H1 (cell line): ENCODE data around the gene KCNJ12. TPM values are rescaled to one million over a fixed set of nuclear protein-coding genes. Genes with fewer than 3 reads are reported as not detected.
"Not testable (repeated sequence)": the region's sequence is repeated elsewhere in the genome, so short reads cannot be mapped to it uniquely, and the experiment has no call there.

Experiments
- CTCF ChIA-PET: fragments of 300-600 bp; sonication (Branson Sonifier 250); formaldehyde crosslinking; loops from one replicate; lab custom pipeline; 2021; ENCODE audit not compliant: partially characterized antibody; lab: Charles Lee
- POLR2A ChIA-PET: fragments of 300-600 bp; sonication (Branson Sonifier 250); formaldehyde crosslinking; loops from one replicate; lab custom pipeline; 2021; ENCODE audit warnings: inconsistent platforms; ENCODE audit not compliant: partially characterized antibody; lab: Charles Lee
- DNase-seq, 2 experiments: peaks; one replicate each; pipeline versions ENCODE4 v3.0.0 to v3.0.0-alpha.2; 2010 to 2022; ENCODE audit warnings: low spot score in 2 of 2, low read depth in 1 of 2, mixed read lengths in 1 of 2
- FAIRE-seq: peaks from 2 replicates; lab custom pipeline; 2011; peaks lifted over from hg19 to GRCh38; lab: Jason Lieb, UNC
- H2AFZ ChIP-seq: 2 replicates; pipeline ENCODE4 v1.8.1; 2012; ENCODE audit warnings: low read length, inconsistent platforms
- H2AK5ac ChIP-seq: 2 replicates; pipeline ENCODE4 v1.6.1; 2013; ENCODE audit warnings: low read depth, low read length
- H2BK120ac ChIP-seq: replicated peaks from 2 replicates; pipeline ENCODE3; 2013; ENCODE audit warnings: low read depth, low read length, inconsistent platforms
- H2BK12ac ChIP-seq: 2 replicates; pipeline ENCODE4 v1.6.1; 2013; ENCODE audit warnings: low read depth, low read length
- H2BK15ac ChIP-seq: 2 replicates; pipeline ENCODE4 v1.6.1; 2013; ENCODE audit warnings: low read length
- H2BK20ac ChIP-seq: 2 replicates; pipeline ENCODE4 v1.6.1; 2013; ENCODE audit warnings: low read length
- H2BK5ac ChIP-seq: 2 replicates; pipeline ENCODE4 v1.6.1; 2013; ENCODE audit warnings: low read depth, low read length
- H3K14ac ChIP-seq: 2 replicates; pipeline ENCODE4 v1.6.1; 2013; ENCODE audit warnings: inconsistent platforms; ENCODE audit not compliant: insufficient read length
- H3K18ac ChIP-seq: 2 replicates; pipeline ENCODE4 v1.6.1; 2013; ENCODE audit warnings: low read length; ENCODE audit errors: extremely low read depth
- H3K23ac ChIP-seq: 2 replicates; pipeline ENCODE4 v1.6.1; 2013; ENCODE audit warnings: inconsistent platforms; ENCODE audit not compliant: insufficient read length
- H3K23me2 ChIP-seq: 2 replicates; pipeline ENCODE4 v1.6.1; 2013; ENCODE audit warnings: low read depth, low read length
- H3K27ac ChIP-seq: 2 replicates; pipeline ENCODE4 v1.6.1; 2011; ENCODE audit warnings: low read depth, low read length, inconsistent platforms
- H3K27me3 ChIP-seq, 4 experiments: replicated peaks in 1 of 4; 1 replicate in 1 of 4; 2 replicates in 3 of 4; pipeline versions ENCODE4 v1.6.1 to v1.8.1; 2011 to 2013; ENCODE audit warnings: low read length in 3 of 4, mild to moderate bottlenecking in 3 of 4, inconsistent platforms in 2 of 4, mixed read lengths in 2 of 4, moderate library complexity in 1 of 4; ENCODE audit not compliant: control insufficient read depth in 3 of 4, insufficient read depth in 3 of 4; ENCODE audit errors: extremely low read depth in 1 of 4
- H3K36me3 ChIP-seq, 4 experiments: 2 replicates each; pipeline versions ENCODE4 v1.6.1 to v1.8.1; 2011 to 2013; ENCODE audit warnings: mild to moderate bottlenecking in 4 of 4, low read length in 3 of 4, moderate library complexity in 2 of 4, control low read depth in 1 of 4, inconsistent platforms in 1 of 4; ENCODE audit not compliant: insufficient read depth in 4 of 4, control insufficient read depth in 2 of 4
- H3K4ac ChIP-seq: replicated peaks from 2 replicates; pipeline ENCODE3; 2013; ENCODE audit warnings: low read length, low read depth, mixed read lengths, inconsistent platforms; ENCODE audit not compliant: insufficient read length
- H3K4me1 ChIP-seq, 4 experiments: replicated peaks in 1 of 4; 1 replicate in 1 of 4; 2 replicates in 3 of 4; pipeline versions ENCODE4 v1.6.1 to v1.8.1; 2011 to 2013; ENCODE audit warnings: low read length in 3 of 4, inconsistent platforms in 2 of 4, mixed read lengths in 1 of 4; ENCODE audit not compliant: insufficient read depth in 4 of 4, control insufficient read depth in 3 of 4
- H3K4me2 ChIP-seq, 2 experiments: 2 replicates each; pipeline versions ENCODE4 v1.6.1 to v1.8.1; 2011 to 2013; ENCODE audit warnings: low read depth in 2 of 2, low read length in 2 of 2, control low read depth in 1 of 2, inconsistent platforms in 1 of 2, mild to moderate bottlenecking in 1 of 2; ENCODE audit not compliant: insufficient read depth in 1 of 2
- H3K4me3 ChIP-seq, 4 experiments: fragments of 200-600, 300-600 bp in 1 of 4; sonication (generic), shearing (Covaris generic), sonication (Bioruptor Twin) in 1 of 4; 2 replicates each; pipeline versions ENCODE4 v1.5.1 to v1.8.1; 2011 to 2016; ENCODE audit warnings: low read length in 4 of 4, low read depth in 3 of 4, control low read depth in 2 of 4, inconsistent platforms in 2 of 4, mild to moderate bottlenecking in 2 of 4, mixed read lengths in 1 of 4, moderate library complexity in 1 of 4; ENCODE audit not compliant: insufficient read depth in 2 of 4; ENCODE audit errors: extremely low read depth in 1 of 4
- H3K56ac ChIP-seq: replicated peaks from 2 replicates; pipeline ENCODE3; 2013; ENCODE audit warnings: low read depth, mild to moderate bottlenecking, mixed read lengths, low read length, inconsistent platforms; ENCODE audit not compliant: insufficient read length
- H3K79me1 ChIP-seq: 2 replicates; pipeline ENCODE4 v1.6.1; 2013; ENCODE audit warnings: low read depth, low read length, control low read depth
- H3K79me2 ChIP-seq, 2 experiments: 2 replicates each; pipeline versions ENCODE4 v1.6.1 to v1.8.1; 2012 to 2013; ENCODE audit warnings: low read length in 2 of 2, mild to moderate bottlenecking in 2 of 2, inconsistent platforms in 1 of 2; ENCODE audit not compliant: insufficient read depth in 2 of 2, control insufficient read depth in 1 of 2
- H3K9ac ChIP-seq, 4 experiments: replicated peaks in 1 of 4; 1 replicate in 1 of 4; 2 replicates in 3 of 4; pipeline versions ENCODE4 v1.6.1 to v1.8.1; 2011 to 2013; ENCODE audit warnings: low read depth in 3 of 4, low read length in 3 of 4, control low read depth in 2 of 4, mild to moderate bottlenecking in 2 of 4, moderate library complexity in 2 of 4, inconsistent platforms in 1 of 4; ENCODE audit errors: extremely low read depth in 1 of 4
- H3K9me3 ChIP-seq, 2 experiments: 2 replicates each; pipeline versions ENCODE4 v1.6.1 to v1.8.1; 2012 to 2013; ENCODE audit warnings: mild to moderate bottlenecking in 2 of 2, moderate library complexity in 2 of 2, control low read depth in 1 of 2, inconsistent platforms in 1 of 2, low read depth in 1 of 2, low read length in 1 of 2, mixed read lengths in 1 of 2; ENCODE audit not compliant: insufficient read depth in 2 of 2
- H4K20me1 ChIP-seq, 2 experiments: replicated peaks in 1 of 2; 2 replicates each; pipeline versions ENCODE3 to v1.8.1; 2011 to 2013; ENCODE audit warnings: inconsistent platforms in 2 of 2, low read length in 2 of 2, mild to moderate bottlenecking in 1 of 2; ENCODE audit not compliant: insufficient read depth in 2 of 2, control insufficient read depth in 1 of 2
- H4K5ac ChIP-seq: 2 replicates; pipeline ENCODE4 v1.6.1; 2013; ENCODE audit warnings: low read length, low read depth, mixed read lengths, inconsistent platforms; ENCODE audit not compliant: insufficient read length
- H4K8ac ChIP-seq: 2 replicates; pipeline ENCODE4 v1.8.0; 2013; ENCODE audit warnings: mild to moderate bottlenecking, moderate library complexity, low read length, inconsistent platforms; ENCODE audit not compliant: insufficient read depth; ENCODE audit errors: extremely low read depth
- H4K91ac ChIP-seq: replicated peaks from 2 replicates; pipeline ENCODE3; 2013; ENCODE audit warnings: low read length, mixed read lengths, inconsistent platforms; ENCODE audit not compliant: insufficient read length
- SAP30 ChIP-seq: fragments of 300-600 bp; sonication (generic); IDR thresholded peaks from 2 replicates; pipeline ENCODE4 v1.7.1; 2012; ENCODE audit warnings: low read length, moderate library complexity, mild to moderate bottlenecking, inconsistent platforms; ENCODE audit not compliant: insufficient read depth, insufficient replicate concordance
- TBP ChIP-seq: IDR thresholded peaks from 2 replicates; pipeline ENCODE4 v1.6.1; 2011; ENCODE audit warnings: low read depth, low read length, improper control_type of control experiment
- YY1 ChIP-seq: IDR thresholded peaks from 2 replicates; pipeline ENCODE4 v1.6.1; 2011; ENCODE audit warnings: low read depth, mild to moderate bottlenecking, low read length
- WGBS, 2 experiments: shearing (Covaris generic) in 1 of 2; methylation state at CpG; one replicate each; pipeline versions ENCODE4 v1.1.6 to v1.1.7; 2013 to 2015; ENCODE audit warnings: low lambda C conversion rate in 2 of 2, mixed read lengths in 2 of 2, inconsistent platforms in 1 of 2, low coverage in 1 of 2, missing lambda C conversion rate in 1 of 2; ENCODE audit not compliant: insufficient replicate concordance in 2 of 2, insufficient coverage in 1 of 2, insufficient read length in 1 of 2; ENCODE audit errors: extremely low coverage in 1 of 2, missing lambda C conversion rate in 1 of 2; 5-methylcytosine and 5-hydroxymethylcytosine counted together
- polyA plus RNA-seq, 7 experiments: library from polyadenylated mRNA; depleted of rRNA in 3 of 7; stranded (reverse) in 5 of 7; unstranded in 2 of 7; fragments of >200 nt in 5 of 7; fragments of 200-250 nt in 2 of 7; gene quantifications; 1 replicate in 5 of 7; 2 replicates in 1 of 7; 4 replicates in 1 of 7; pipeline versions ENCODE4 v1.2.1 to v1.2.3, GENCODE V29; 2011 to 2013; ENCODE audit warnings: missing spikeins in 2 of 7, mixed read lengths in 2 of 7
- total RNA-seq: library from RNA; stranded (reverse); fragmentation: NEBNext Ultra II Directional; extraction: Animal tissue kit (Norgen Biotek cat#: 25700); gene quantifications from 2 replicates; pipeline ENCODE4 v1.2.1, GENCODE V29; 2021

Gene KCNJ12
- total and polyA plus RNA-seq, 2 of the 8 experiments (the other 6 are each of a cell fraction or from before 2014, with no cell fraction given): 1.2 to 1.5 TPM

- TF ChIP-seq TBP (no peak), SAP30 (no peak), YY1 (no peak)
Observed at GRCh38 chr17:21419299-21420239, 43.4 kb downstream of the KCNJ12 start (continued).

- H3K56ac ChIP-seq, H3K4ac ChIP-seq, H3K18ac ChIP-seq, H3K9me3 ChIP-seq, H3K23ac ChIP-seq, H3K27ac ChIP-seq, H4K8ac ChIP-seq, H4K5ac ChIP-seq, H2AFZ ChIP-seq, H3K9ac ChIP-seq, H3K23me2 ChIP-seq, H3K79me2 ChIP-seq, H3K27me3 ChIP-seq, H4K20me1 ChIP-seq, H2BK15ac ChIP-seq, H3K14ac ChIP-seq, H4K91ac ChIP-seq, POLR2A ChIA-PET, H3K4me1 ChIP-seq, H2AK5ac ChIP-seq, CTCF ChIA-PET, H2BK5ac ChIP-seq, FAIRE-seq, H2BK20ac ChIP-seq, DNase-seq, H2BK12ac ChIP-seq, H3K36me3 ChIP-seq, H2BK120ac ChIP-seq, H3K4me2 ChIP-seq, H3K79me1 ChIP-seq, H3K4me3 ChIP-seq: not testable (repeated sequence)
- 78% methylated on average over 11 of the region's 11 CpGs; no CpG with 5 or more reads in 1 of the 2 experiments for whole genome bisulfite sequencing, 2 experiments
Observed at GRCh38 chr17:21420503-21421090, 44.4 kb downstream of the KCNJ12 start.
